AG04449 (cell line): ENCODE data around the gene BCORL1.

ENCODE experiments used
- CTCF ChIA-PET: fragments of 350-600 bp; formaldehyde crosslinking; extraction: SDS; loops from one replicate; lab custom pipeline; 2021; ENCODE audit warnings: antibody characterized with exemption; lab: Yijun Ruan, JAX
- POLR2A ChIA-PET: fragments of 400-600, 350-600 bp; formaldehyde crosslinking; extraction: SDS; loops from one replicate; lab custom pipeline; 2020; ENCODE audit warnings: antibody characterized with exemption, inconsistent platforms; lab: Yijun Ruan, JAX
- DNase-seq: peaks from one replicate; pipeline ENCODE4 v3.0.0-alpha.2; 2010; ENCODE audit warnings: low read depth, low spot score
- H3K4me3 ChIP-seq: 2 replicates; pipeline ENCODE4 v1.5.1; 2011; ENCODE audit warnings: low read depth, mild to moderate bottlenecking, control low read depth, low read length
- TF ChIP-seq, protein P1 (sequence below): IDR thresholded peaks from one replicate; pipeline ENCODE4 v1.5.1; 2011; ENCODE audit warnings: mild to moderate bottlenecking, moderate library complexity, low read length, control low read depth, inconsistent platforms; ENCODE audit not compliant: insufficient read depth; ENCODE audit errors: missing control alignments

The BCORL1 gene

DNA sequence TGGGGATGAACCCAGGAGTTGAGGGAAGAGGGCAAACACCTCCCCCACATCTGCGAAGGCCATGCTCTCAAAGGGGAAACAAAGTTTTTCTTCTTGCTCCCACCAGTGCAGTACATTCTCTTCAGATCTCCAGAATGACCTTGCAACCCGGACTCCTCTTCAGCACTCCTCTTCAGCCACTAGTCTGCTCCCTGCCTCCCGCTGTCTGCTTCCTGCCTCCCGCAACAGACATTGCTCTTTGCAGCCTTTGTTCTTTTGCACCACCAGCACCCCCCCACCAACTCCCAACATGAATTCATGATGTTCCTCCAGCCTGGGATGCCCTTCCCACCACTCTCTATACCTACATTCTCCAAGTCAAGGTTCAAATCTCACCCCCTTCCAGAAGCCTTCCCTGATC is 44.4 kb upstream of the BCORL1 start:
- no peak overlapping the region for H3K4me3 ChIP-seq
- TF ChIP-seq, protein P1, sequence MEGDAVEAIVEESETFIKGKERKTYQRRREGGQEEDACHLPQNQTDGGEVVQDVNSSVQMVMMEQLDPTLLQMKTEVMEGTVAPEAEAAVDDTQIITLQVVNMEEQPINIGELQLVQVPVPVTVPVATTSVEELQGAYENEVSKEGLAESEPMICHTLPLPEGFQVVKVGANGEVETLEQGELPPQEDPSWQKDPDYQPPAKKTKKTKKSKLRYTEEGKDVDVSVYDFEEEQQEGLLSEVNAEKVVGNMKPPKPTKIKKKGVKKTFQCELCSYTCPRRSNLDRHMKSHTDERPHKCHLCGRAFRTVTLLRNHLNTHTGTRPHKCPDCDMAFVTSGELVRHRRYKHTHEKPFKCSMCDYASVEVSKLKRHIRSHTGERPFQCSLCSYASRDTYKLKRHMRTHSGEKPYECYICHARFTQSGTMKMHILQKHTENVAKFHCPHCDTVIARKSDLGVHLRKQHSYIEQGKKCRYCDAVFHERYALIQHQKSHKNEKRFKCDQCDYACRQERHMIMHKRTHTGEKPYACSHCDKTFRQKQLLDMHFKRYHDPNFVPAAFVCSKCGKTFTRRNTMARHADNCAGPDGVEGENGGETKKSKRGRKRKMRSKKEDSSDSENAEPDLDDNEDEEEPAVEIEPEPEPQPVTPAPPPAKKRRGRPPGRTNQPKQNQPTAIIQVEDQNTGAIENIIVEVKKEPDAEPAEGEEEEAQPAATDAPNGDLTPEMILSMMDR, result no peak
- ChIA-PET CTCF (interaction anchor here (1.7 kb wide), 1 partner anchor 91 kb away, joined by 5 read pairs; no protein-coding TSS in a partner anchor), POLR2A (no interaction called here)
- DNase-seq, result no peak

DNA sequence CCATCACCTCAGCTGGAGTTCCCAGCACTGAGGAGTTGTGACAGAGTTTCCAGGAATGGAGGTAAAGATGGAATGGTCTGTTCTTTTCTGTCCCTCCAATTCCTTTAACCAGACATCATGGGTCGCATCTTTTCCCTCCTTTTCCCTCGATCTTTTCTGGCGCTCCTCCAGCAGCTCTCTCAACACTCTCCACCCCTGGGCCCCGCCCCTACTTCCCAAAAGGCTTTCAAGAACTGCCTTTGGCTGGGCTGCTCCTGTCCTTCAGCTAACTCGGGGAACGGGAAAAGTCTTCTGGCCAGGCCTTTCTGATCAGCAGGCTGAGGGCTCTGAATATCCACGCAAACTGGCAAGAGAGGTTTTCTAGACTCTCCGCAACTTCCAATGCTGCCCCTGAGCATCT is 42.4 kb upstream of the BCORL1 start:
- ChIA-PET CTCF (interaction anchor here (1.4 kb wide), 1 partner anchor 120 kb away, joined by 3 read pairs; no protein-coding TSS in a partner anchor), POLR2A (no interaction called here)
- H3K4me3 ChIP-seq, result no peak overlapping the region
- no peak for DNase-seq
- TF ChIP-seq, protein P1, result no peak

DNA sequence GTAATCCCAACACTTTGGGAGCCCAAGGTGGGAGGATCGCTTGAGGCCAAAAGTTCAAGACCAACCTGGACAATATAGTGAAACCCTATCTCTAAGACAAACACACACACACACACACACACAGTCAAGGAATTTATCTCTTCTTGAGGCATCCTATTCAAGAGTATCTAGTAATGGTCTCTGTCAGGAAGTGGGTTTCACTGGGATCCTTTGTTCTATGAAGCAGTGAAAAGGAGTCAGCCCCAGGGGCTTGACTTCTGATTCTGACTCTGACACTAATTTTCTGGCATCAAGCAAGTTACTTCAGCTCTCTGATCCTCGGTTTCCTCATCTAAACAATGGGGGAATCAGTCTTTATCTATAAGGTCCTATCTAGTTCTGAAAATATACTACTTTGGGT is 41.7 kb upstream of the BCORL1 start:
- ChIA-PET POLR2A (no interaction called here), CTCF (interaction anchor here (1.4 kb wide), 1 partner anchor 119 kb away, joined by 3 read pairs; no protein-coding TSS in a partner anchor)
- H3K4me3 ChIP-seq, result no peak overlapping the region
- DNase-seq, result no peak
- TF ChIP-seq, protein P1, result no peak

DNA sequence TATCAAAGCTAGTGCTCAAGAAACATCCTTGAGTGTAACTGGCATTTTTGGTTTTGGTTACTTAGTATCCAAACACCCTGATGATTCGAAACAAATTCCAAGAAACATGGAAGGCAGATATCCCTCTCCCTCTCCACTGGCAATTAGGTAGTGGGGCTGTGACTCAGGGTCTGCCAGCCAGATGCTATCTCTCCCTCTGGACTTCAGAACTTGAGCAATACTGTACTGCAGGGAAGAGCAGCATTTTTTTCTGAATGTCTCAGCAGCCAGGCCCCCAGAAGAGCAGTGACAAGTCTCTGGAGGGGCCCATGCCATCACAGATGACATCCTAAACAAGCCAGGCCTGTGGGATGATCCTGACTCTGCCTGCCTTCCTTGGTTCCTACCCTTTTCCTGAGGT is 37.3 kb upstream of the BCORL1 start:
- H3K4me3 ChIP-seq, result no peak overlapping the region
- CTCF ChIA-PET, result no interaction called here
- DNase-seq, result no peak
- POLR2A ChIA-PET, result no interaction called here
- TF ChIP-seq, protein P1, result no peak

DNA sequence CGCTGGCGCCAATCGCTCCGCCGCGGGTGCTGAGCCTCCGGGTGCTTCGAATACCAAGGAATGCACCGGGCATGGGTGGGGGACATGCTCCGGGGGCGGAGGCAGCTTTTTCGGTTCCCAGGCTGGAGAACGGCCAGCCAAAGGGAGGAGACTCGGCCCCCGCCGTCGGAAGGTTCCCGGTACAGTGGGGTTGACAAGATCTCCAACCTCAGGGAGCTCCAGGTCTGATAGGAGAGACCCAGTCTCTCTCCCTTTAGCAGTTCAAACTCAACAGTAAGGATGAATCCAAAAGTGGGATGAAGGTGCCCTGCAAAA is 29.1 kb upstream of the BCORL1 start:
- no peak overlapping the region for H3K4me3 ChIP-seq

DNA sequence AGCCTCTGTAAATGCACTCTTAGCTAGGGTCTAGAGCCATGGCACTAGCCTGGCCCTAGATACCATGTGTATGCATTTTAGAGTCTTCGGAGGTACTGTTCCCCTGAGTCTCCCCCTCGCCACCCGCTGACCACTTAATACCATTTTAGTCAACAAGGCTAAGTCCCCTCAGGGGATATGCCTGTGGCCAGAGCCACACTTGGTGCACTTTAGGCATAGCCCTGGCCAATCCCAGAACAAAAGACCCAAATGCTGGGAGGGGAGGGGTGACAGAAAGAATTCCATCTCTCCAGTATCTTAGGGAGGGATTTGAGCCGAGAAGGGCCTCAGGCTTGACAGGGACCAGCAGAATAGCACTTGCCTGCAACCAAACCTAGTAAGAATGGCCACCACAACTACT is 28.6 kb upstream of the BCORL1 start:
- DNase-seq, result no peak
- CTCF ChIA-PET, result interaction anchor here (0.7 to 1.1 kb wide), 3 partner anchors 28 to 75 kb away, joined by 3 to 4 read pairs (median 3); no protein-coding TSS in a partner anchor
- POLR2A ChIA-PET, result no interaction called here
- TF ChIP-seq, protein P1, result no peak
- H3K4me3 ChIP-seq, result no peak overlapping the region

More for the DNA sequence above, 29.1 kb upstream of the BCORL1 start:
- no peak for DNase-seq
- ChIA-PET CTCF (interaction anchor here (0.7 to 1.1 kb wide), 3 partner anchors 28 to 75 kb away, joined by 3 to 4 read pairs (median 3); no protein-coding TSS in a partner anchor), POLR2A (no interaction called here)
- TF ChIP-seq, protein P1, result no peak
